GM18526 (cell line): Measurements from ENCODE around the gene IFT25.

Experiments
- POLR2A ChIP-seq: IDR thresholded peaks from 3 replicates; pipeline ENCODE4 v1.6.1; 2011; ENCODE audit not compliant: insufficient read length; ENCODE audit errors: extremely low read depth

Gene IFT25

GRCh38 chr1:53944469-53945182 is 873 bp downstream of the IFT25 start:
- TF ChIP-seq POLR2A, result no peak

- no peak for TF ChIP-seq POLR2A
Measured at GRCh38 chr1:53943490-53944043, 1.9 kb downstream of the IFT25 start.

- no peak for TF ChIP-seq POLR2A
Measured at GRCh38 chr1:53943090-53943489, 2.4 kb downstream of the IFT25 start.

- TF ChIP-seq POLR2A, result no peak
Measured at GRCh38 chr1:53942127-53942957, 3.2 kb downstream of the IFT25 start.

DNA sequence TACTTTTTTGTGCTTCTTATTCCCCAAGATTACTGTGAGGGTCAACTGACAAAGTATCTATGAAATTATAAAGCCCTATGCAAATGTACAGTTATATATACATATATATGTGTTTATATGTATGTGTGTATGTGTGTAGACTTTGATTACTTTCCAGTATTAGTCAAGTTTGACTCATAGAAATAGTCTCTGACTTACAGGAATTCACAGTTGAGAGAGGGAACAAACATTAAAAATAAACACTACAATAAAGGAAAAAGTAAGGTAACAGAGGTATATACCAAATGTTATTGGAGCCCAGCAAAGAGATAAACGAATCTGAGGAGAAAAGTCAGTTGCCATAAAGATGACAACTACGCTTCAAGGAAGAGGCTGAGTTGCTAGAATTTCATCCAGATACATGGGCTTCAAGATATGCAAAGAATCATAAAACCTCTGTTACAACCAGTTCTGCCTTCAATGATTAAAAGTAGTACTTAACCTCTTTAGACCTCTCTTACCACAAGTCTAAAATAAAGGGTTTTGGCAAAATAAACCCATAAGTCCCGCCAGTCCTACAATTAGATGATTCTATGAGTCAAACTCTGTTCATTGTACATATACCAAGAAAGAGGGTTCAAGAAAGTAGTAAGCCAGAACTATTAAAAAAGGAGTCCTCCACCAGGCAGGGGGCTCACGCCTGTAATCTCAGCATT is 7.2 kb downstream of the IFT25 start:
- no peak for TF ChIP-seq POLR2A

DNA sequence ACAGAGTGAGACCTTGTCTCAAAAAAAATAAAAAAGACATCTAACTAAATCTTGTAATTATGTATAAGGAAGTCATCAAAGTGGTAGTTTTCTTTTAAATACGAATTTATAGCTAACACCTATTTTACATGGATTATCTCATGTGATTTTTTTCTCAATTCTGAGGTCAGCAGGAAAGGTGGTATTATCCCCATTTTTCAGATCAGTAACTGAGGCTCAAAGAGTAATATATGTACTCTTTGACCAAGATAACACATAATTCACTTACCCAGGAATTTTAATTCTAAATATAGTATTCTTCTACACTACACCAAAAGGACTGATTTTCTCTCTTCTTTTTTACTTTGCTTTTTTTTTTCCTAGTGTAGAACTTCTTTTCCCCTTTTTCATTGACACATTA is 9.1 kb downstream of the IFT25 start:
- TF ChIP-seq POLR2A, result no peak

DNA sequence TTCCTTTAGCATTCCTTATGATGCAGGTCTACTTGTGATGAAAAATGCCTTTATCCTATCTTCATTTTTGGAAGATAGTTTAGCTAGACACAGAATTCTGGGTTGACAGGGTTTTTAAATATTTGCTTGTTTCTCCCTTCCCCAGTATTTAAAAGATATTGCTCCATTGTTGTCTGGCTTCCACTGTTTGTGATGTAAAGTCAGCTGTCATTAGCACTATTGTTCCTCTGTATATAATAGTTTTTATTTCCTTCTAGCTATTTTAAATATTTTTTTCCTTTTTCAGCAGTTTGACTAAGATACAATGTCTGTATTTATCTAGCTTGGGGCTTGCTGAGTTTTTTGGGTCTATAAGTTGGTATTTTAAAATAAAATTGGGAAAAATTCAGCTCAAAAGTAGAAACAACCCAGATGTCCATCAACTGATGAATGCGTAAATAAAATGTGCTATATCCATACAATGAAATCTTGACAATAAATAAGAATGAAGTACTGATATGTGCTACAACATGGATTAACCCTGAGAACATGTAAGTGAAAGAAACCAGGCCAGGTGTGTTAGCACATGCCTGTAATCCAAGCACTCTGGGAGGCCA is 11.2 kb downstream of the IFT25 start:
- TF ChIP-seq POLR2A, result no peak

DNA sequence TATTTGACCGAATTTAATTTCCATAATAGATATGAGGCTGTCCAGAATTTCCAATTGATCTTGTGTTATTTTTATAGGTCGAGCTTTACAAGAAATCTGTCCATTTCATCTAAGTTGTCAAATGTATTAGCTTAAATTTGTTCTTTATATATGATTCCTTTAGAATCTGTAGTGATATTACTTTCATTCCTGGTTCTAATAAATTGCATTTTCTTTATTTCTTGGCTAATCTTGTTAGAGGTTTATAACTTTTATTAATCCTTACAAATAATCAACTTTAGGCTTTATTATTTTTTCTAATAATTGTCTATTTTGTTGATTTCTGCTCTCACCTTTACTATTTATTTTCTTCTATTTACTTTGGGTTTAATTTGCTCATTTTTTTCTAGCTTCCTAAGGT is 14.0 kb downstream of the IFT25 start:
- no peak for TF ChIP-seq POLR2A

- TF ChIP-seq POLR2A, result no peak
Measured at GRCh38 chr1:53930932-53931331, 14.6 kb downstream of the IFT25 start.

DNA sequence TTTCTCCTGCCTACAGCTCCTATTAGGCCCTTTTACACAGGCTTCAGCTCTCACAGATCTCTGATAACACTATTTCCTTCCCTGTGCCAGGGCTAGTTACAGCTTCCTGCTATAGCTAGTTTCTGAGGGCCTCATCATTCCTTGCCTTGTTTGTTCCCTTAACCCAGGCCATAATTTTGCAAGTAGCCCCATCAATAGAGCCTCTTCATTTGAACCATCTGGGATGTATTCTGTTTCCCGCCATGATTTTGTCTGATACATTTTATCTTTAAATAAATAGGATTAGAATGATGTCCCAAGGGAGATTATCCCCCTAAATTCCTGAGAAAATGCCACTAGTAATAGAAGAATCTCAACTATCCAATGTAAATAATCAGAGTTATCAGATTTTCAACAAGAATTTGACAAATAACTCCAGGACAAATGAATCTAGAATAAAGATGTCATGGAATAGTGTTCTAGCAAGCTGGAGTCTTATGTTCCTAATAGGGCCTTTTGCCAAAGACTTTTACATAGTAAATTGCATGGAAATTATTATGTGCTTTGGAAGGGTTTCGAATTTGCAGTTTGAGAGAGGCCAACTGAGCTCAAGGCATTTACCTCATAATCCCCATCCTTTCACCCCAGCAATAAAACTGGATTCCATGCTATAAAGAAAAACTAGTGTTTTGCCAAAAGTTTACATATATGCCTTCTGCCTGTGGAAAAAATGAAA is 16.1 kb downstream of the IFT25 start:
- no peak for TF ChIP-seq POLR2A

- TF ChIP-seq POLR2A, result no peak
Measured at GRCh38 chr1:53927376-53927881, 18.1 kb downstream of the IFT25 start.

DNA sequence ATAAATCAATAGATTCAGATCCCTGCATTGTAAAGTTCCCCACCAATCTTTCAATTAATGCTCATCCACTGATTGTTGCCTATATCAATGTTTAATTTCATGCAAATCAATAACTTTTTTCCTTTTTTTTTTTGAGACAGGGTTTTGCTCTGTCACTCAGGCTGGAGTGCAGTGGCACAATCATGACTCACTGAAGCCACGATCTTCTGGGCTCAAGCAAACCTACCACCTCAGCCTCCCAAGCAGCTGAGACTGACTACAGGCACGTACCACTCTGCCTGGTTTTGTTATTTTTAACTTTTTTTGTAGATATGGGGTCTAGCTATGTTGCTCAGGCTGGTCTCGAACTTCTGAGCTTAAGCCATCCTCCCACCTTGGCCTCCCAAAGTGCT is 25.8 kb downstream of the IFT25 start:
- TF ChIP-seq POLR2A, result no peak

DNA sequence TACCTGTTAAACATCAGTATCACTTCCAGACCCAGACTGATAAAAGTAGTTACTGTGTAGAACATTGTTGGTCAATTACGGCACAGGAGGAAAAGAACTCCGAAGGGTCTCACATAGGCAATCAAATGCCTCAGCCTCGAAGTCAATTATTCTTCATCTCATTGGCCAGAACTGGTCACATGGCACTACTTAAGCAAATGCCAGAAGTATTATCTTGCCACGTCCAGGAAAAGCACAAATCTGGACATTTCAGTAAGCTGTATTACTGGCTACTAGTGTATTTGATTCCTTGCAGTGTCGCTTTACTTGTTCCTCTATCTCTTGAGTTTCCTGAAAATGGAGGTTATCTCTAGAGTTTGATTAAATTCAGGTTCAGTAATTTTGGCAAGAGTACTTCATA is 27.2 kb downstream of the IFT25 start:
- no peak for TF ChIP-seq POLR2A

DNA sequence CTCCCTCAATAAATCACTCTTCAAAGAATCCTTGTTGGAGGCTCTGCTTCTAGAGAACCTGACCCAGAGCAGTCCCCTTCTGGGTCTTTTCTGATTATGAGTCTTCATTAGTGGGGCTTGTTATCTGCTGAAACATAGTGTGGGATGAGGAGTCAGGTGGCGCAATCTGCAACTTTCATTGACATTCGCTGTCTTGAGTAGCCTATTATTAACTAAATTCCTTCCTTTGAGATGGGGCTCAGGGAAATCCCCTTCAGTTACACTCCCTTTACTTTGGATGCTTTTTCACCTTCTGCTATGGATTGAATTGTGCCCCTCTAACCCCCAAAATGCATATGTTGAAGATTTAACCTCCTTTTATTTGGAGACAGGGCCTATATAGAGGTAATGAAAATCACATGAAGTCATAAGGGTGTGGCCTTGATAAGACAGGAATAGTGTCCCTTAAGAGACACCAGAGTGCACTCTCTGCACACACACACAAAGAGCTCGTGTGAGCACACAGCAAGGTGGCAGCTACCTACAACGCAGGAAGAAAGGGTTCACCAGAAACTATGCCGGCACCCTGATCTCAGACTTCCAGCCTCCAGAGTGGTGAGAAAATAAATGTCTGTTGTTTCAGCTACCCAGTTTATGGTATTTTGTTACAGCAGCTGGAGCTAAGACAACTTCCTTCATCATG is 32.0 kb downstream of the IFT25 start:
- TF ChIP-seq POLR2A, result no peak
